HepG2 (cell line): Measurements from ENCODE around the gene ALKBH5. TPM values are rescaled to one million over a fixed set of nuclear protein-coding genes. Genes with fewer than 3 reads are reported as not detected.
A peak's percentile ranks its signal among the peaks of the same experiment; 100 is the strongest.

Experiments
- ARNTL ChIP-seq: sonication (generic); formaldehyde crosslinking; IDR thresholded peaks from 2 replicates; pipeline ENCODE4 v1.4.0; 2020; ENCODE audit warnings: mild to moderate bottlenecking, missing genetic modification reagents
- ATF4 ChIP-seq, 2 experiments: fragments of 450-650 bp in 1 of 2; sonication (generic) in 1 of 2; formaldehyde crosslinking; IDR thresholded peaks; 2 replicates each; pipeline versions ENCODE4 v1.5.0 to v1.8.0; 2020 to 2022; ENCODE audit warnings: mild to moderate bottlenecking in 1 of 2, missing genetic modification reagents in 1 of 2
- BCL6 ChIP-seq: IDR thresholded peaks from 2 replicates; pipeline ENCODE4 v1.6.1; 2016; ENCODE audit warnings: missing genetic modification reagents, missing compliant biosample characterization
- FOXM1 ChIP-seq: sonication (generic); formaldehyde crosslinking; IDR thresholded peaks from 2 replicates; pipeline ENCODE4 v1.5.0; 2020; ENCODE audit warnings: missing genetic modification reagents
- GTF3A ChIP-seq: sonication (generic); formaldehyde crosslinking; conservative IDR thresholded peaks from 2 replicates; pipeline ENCODE4 v1.4.0; 2020; ENCODE audit warnings: mild to moderate bottlenecking, missing genetic modification reagents
- KAT7 ChIP-seq: IDR thresholded peaks from 2 replicates; pipeline ENCODE4 v1.6.1; 2018; ENCODE audit warnings: borderline replicate concordance, missing compliant biosample characterization
- KDM1A ChIP-seq: IDR thresholded peaks from 2 replicates; pipeline ENCODE4 v1.6.1; 2016; ENCODE audit warnings: missing compliant biosample characterization
- KLF13 ChIP-seq: sonication (generic); formaldehyde crosslinking; IDR thresholded peaks from 2 replicates; pipeline ENCODE4 v1.4.0; 2020; ENCODE audit warnings: mild to moderate bottlenecking, missing genetic modification reagents
- MAFF ChIP-seq: IDR thresholded peaks from 2 replicates; pipeline ENCODE4 v1.6.1; 2011; ENCODE audit warnings: low read depth, low read length, improper control_type of control experiment
- NFAT5 ChIP-seq: sonication (generic); formaldehyde crosslinking; IDR thresholded peaks from 2 replicates; pipeline ENCODE4 v1.4.0; 2020; ENCODE audit warnings: missing genetic modification reagents
- POGZ ChIP-seq: sonication (generic); formaldehyde crosslinking; IDR thresholded peaks from 2 replicates; pipeline ENCODE4 v1.4.0; 2020; ENCODE audit warnings: mild to moderate bottlenecking, missing genetic modification reagents
- RFX3 ChIP-seq: IDR thresholded peaks from 2 replicates; pipeline ENCODE4 v1.6.1; 2016; ENCODE audit warnings: missing biosample characterization, missing genetic modification reagents
- SAP130 ChIP-seq: IDR thresholded peaks from 2 replicates; pipeline ENCODE4 v1.6.1; 2016; ENCODE audit warnings: low read depth
- TAF15 ChIP-seq: fragments of 200-400 bp; formaldehyde crosslinking; IDR thresholded peaks from one replicate; pipeline ENCODE4 v1.6.1; 2018; ENCODE audit warnings: mild to moderate bottlenecking, low read depth, low read length; ENCODE audit not compliant: poor library complexity, severe bottlenecking
- TARDBP ChIP-seq: sonication (generic); formaldehyde crosslinking; IDR thresholded peaks from 2 replicates; pipeline ENCODE4 v1.8.0; 2022; ENCODE audit warnings: mild to moderate bottlenecking, missing genetic modification reagents
- XRCC5 ChIP-seq: fragments of 200-400 bp; formaldehyde crosslinking; optimal IDR thresholded peaks from 2 replicates; pipeline ENCODE3; 2017; ENCODE audit warnings: mild to moderate bottlenecking, low read length
- ZBTB8A ChIP-seq: sonication (generic); formaldehyde crosslinking; IDR thresholded peaks from 2 replicates; pipeline ENCODE4 v1.4.0; 2020; ENCODE audit warnings: mild to moderate bottlenecking, low read depth, missing genetic modification reagents, borderline replicate concordance
- ZEB1 ChIP-seq: IDR thresholded peaks from 2 replicates; pipeline ENCODE4 v1.6.1; 2012; ENCODE audit warnings: mild to moderate bottlenecking, low read depth, inconsistent platforms; ENCODE audit not compliant: insufficient replicate concordance
- ZNF121 ChIP-seq: sonication (generic); formaldehyde crosslinking; IDR thresholded peaks from 2 replicates; pipeline ENCODE4 v1.5.0; 2020; ENCODE audit warnings: mild to moderate bottlenecking, missing genetic modification reagents
- ZNF569 ChIP-seq: sonication (generic); formaldehyde crosslinking; IDR thresholded peaks from 2 replicates; pipeline ENCODE4 v1.5.0; 2020; ENCODE audit warnings: mild to moderate bottlenecking, missing genetic modification reagents, moderate library complexity, borderline replicate concordance
- ZNF768 ChIP-seq: sonication (generic); formaldehyde crosslinking; IDR thresholded peaks from 2 replicates; pipeline ENCODE4 v1.4.0; 2020; ENCODE audit warnings: missing genetic modification reagents
- ZNF83 ChIP-seq: sonication (generic); formaldehyde crosslinking; IDR thresholded peaks from 2 replicates; pipeline ENCODE4 v1.4.0; 2020; ENCODE audit warnings: missing genetic modification reagents, mild to moderate bottlenecking, borderline replicate concordance
- polyA plus RNA-seq, 8 experiments: library from polyadenylated mRNA; depleted of rRNA in 3 of 8; stranded (reverse) in 7 of 8; unstranded in 1 of 8; fragments of >200 nt; fragmentation: Illumina TruSeq in 4 of 8; extraction: Trizol in 4 of 8; gene quantifications; 2 replicates each; pipeline versions ENCODE4 v1.2.1 to v1.2.3, GENCODE V29; 2011 to 2016; ENCODE audit warnings: low read depth in 4 of 8, missing spikeins in 1 of 8, mixed read lengths in 1 of 8; ENCODE audit not compliant: insufficient read depth in 1 of 8
- total RNA-seq, 5 experiments: library from RNA; depleted of rRNA; stranded (reverse); fragments of >200 nt; fragmentation: Illumina TruSeq; extraction: Trizol; gene quantifications; 2 replicates each; pipeline ENCODE4 v1.2.3, GENCODE V29; 2016; ENCODE audit warnings: low read depth in 1 of 5
- TF ChIP-seq, protein P1 (sequence below): sonication (generic); formaldehyde crosslinking; IDR thresholded peaks from 2 replicates; pipeline ENCODE4 v1.8.0; 2022; ENCODE audit warnings: missing genetic modification reagents, mild to moderate bottlenecking, borderline replicate concordance
- TF ChIP-seq, protein P2 (sequence below): sonication (generic); formaldehyde crosslinking; IDR thresholded peaks from 2 replicates; pipeline ENCODE4 v1.5.0; 2020; ENCODE audit warnings: missing genetic modification reagents, mild to moderate bottlenecking, borderline replicate concordance

ALKBH5 gene
- total and polyA plus RNA-seq, 2 of the 13 experiments (the other 11 are each of a cell fraction or from before 2014, with no cell fraction given), result 68.9 to 76.9 TPM

DNA sequence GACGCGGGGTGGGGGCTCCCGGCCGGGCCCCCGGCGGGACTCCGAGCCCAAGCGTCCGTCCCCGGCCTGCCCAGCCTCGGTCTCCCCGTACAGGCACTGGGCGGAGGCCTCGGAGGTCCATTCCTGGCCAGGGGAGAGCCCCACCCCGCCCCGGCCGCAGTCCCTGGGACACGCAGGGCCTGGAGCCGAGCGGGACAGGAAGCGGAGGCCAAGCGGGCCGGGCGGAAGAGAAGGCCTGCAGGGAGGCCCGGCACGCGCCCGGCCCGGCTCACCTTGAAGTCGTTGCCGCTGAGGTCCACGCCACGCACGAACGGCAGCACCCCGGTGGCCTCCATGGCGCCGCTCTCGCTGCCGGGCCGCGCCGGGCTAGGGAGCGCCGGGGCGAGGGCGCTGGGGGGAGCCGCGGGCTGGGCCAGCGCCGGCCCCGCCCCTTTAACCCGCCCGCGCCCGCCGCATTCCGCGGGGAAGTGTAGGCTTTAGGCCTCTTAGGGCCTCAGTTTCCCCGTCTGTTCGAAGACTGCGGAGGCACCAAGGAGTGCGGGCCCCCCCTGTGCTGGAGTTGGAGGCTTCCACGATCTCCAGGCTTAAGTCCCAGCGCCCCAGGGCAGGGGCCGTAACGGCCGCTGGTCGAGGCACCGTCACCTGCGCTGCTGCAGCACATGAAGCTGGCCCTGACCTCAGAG, 74.9 kb downstream of the ALKBH5 start, which contains the start of gene FLII (continued):
- no peak for TF ChIP-seq ATF4 (CRISPR knock-in tag; IDR thresholded peaks at IDR 0.05)
- no peak for TF ChIP-seq MAFF
- no peak for TF ChIP-seq ZNF83 (CRISPR knock-in tag)
- TF ChIP-seq KAT7 (CRISPR knock-in tag), result peak; percentile 31; the same call in 1 of the 2 replicates
- no peak for TF ChIP-seq ZNF569 (CRISPR knock-in tag)
- 0 out of 2 replicates have a peak, but pooled peaks have one; percentile 26 for TF ChIP-seq ZNF768
- TF ChIP-seq, protein P1, sequence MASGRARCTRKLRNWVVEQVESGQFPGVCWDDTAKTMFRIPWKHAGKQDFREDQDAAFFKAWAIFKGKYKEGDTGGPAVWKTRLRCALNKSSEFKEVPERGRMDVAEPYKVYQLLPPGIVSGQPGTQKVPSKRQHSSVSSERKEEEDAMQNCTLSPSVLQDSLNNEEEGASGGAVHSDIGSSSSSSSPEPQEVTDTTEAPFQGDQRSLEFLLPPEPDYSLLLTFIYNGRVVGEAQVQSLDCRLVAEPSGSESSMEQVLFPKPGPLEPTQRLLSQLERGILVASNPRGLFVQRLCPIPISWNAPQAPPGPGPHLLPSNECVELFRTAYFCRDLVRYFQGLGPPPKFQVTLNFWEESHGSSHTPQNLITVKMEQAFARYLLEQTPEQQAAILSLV (CRISPR knock-in tag), result no peak
- no peak for TF ChIP-seq POGZ (CRISPR knock-in tag)
- no peak for TF ChIP-seq ZEB1
- no peak for TF ChIP-seq RFX3
- no peak for TF ChIP-seq KLF13 (CRISPR knock-in tag)
- TF ChIP-seq, protein P2, sequence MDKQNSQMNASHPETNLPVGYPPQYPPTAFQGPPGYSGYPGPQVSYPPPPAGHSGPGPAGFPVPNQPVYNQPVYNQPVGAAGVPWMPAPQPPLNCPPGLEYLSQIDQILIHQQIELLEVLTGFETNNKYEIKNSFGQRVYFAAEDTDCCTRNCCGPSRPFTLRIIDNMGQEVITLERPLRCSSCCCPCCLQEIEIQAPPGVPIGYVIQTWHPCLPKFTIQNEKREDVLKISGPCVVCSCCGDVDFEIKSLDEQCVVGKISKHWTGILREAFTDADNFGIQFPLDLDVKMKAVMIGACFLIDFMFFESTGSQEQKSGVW (CRISPR knock-in tag), result no peak
- no peak for TF ChIP-seq ZBTB8A (CRISPR knock-in tag)
- TF ChIP-seq GTF3A, result no peak
- TF ChIP-seq KDM1A, result no peak
- no peak for TF ChIP-seq NFAT5
- TF ChIP-seq XRCC5, result no peak
- TF ChIP-seq FOXM1 (CRISPR knock-in tag), result no peak
- no peak for TF ChIP-seq BCL6 (CRISPR knock-in tag)
- no peak for TF ChIP-seq TAF15
- peak; percentile 69 for TF ChIP-seq SAP130 (CRISPR knock-in tag)
- no peak for TF ChIP-seq ARNTL
- TF ChIP-seq TARDBP, result no peak
- no peak for TF ChIP-seq ZNF121 (CRISPR knock-in tag)
